ENCODE measurements around the gene CENPK.
A peak's percentile ranks its signal among the peaks of the same experiment; 100 is the strongest.

Gene CENPK

GRCh38 chr5:65481635-65482295, 81.2 kb downstream of the CENPK start, which contains the start of gene ADAMTS6:
ADAMTS6 (minus strand) TSS chr5:65481920; CDS start chr5:65473673, 8,247 bp downstream.
- DNase-seq (ENCODE audit: low spot score in 2 of 2) (peak; percentile 55 to 81), ATAC-seq (peak; percentile 94)
- peak within 1 kb of the TSS; percentile 74 for H3K27ac Mint-ChIP-seq
- no peaks in the 10 kb centered on the region for H3K9me3 Mint-ChIP-seq
- peaks cover 20% of the 10 kb centered on the region for H3K4me1 Mint-ChIP-seq
- H3K4me3 Mint-ChIP-seq: no peak within 1 kb of the TSS
- H3K36me3 Mint-ChIP-seq: peaks cover 6% of the 10 kb centered on the region

- H3K4me1 Mint-ChIP-seq: peaks cover 20% of the 10 kb centered on the region
- no peak for DNase-seq (ENCODE audit: low spot score in 2 of 2)
- H3K36me3 Mint-ChIP-seq: peaks cover 6% of the 10 kb centered on the region
- H3K27ac Mint-ChIP-seq: peak overlapping the region; percentile 74
- no peaks in the 10 kb centered on the region for H3K9me3 Mint-ChIP-seq
- H3K4me3 Mint-ChIP-seq: no peak overlapping the region
- ATAC-seq: peak; percentile 38
Measured at GRCh38 chr5:65481171-65481581, 81.8 kb downstream of the CENPK start.

- DNase-seq (ENCODE audit: low spot score in 2 of 2): no peak
Measured at GRCh38 chr5:65480306-65480865, 82.6 kb downstream of the CENPK start.

GRCh38 chr5:65479527-65479926, 83.4 kb downstream of the CENPK start:
- DNase-seq (ENCODE audit: low spot score in 2 of 2): no peak
- no peak for ATAC-seq
- Mint-ChIP-seq H3K36me3 (peaks cover 6% of the 10 kb centered on the region), H3K4me1 (peaks cover 20% of the 10 kb centered on the region), H3K4me3 (no peak overlapping the region), H3K27ac (no peak overlapping the region), H3K9me3 (no peaks in the 10 kb centered on the region)

More at GRCh38 chr5:65480306-65480865, 82.6 kb downstream of the CENPK start:
- Mint-ChIP-seq H3K36me3 (peaks cover 6% of the 10 kb centered on the region), H3K9me3 (no peaks in the 10 kb centered on the region), H3K4me3 (no peak overlapping the region), H3K27ac (no peak overlapping the region), H3K4me1 (peaks cover 20% of the 10 kb centered on the region)
- ATAC-seq: peak; percentile 43

GRCh38 chr5:65478336-65478735, 84.6 kb downstream of the CENPK start:
- no peak for DNase-seq (ENCODE audit: low spot score in 2 of 2)
- Mint-ChIP-seq H3K27ac (no peak overlapping the region), H3K9me3 (no peaks in the 10 kb centered on the region), H3K36me3 (peaks cover 5% of the 10 kb centered on the region), H3K4me3 (no peak overlapping the region), H3K4me1 (peaks cover 17% of the 10 kb centered on the region)
- no peak for ATAC-seq

GRCh38 chr5:65475895-65476294, 87.1 kb downstream of the CENPK start:
- H3K9me3 Mint-ChIP-seq: no peaks in the 10 kb centered on the region
- DNase-seq (ENCODE audit: low spot score in 2 of 2): no peak
- no peaks in the 10 kb centered on the region for H3K36me3 Mint-ChIP-seq
- H3K27ac Mint-ChIP-seq: no peak overlapping the region
- H3K4me3 Mint-ChIP-seq: no peak overlapping the region
- H3K4me1 Mint-ChIP-seq: no peaks in the 10 kb centered on the region
- ATAC-seq: peak; percentile 42

- Mint-ChIP-seq H3K9me3 (no peaks in the 10 kb centered on the region), H3K36me3 (no peaks in the 10 kb centered on the region), H3K27ac (no peak overlapping the region), H3K4me3 (no peak overlapping the region), H3K4me1 (no peaks in the 10 kb centered on the region)
- ATAC-seq (no peak), DNase-seq (ENCODE audit: low spot score in 2 of 2) (no peak)
Measured at GRCh38 chr5:65475336-65475735, 87.6 kb downstream of the CENPK start.

GRCh38 chr5:65474130-65474711, 88.7 kb downstream of the CENPK start:
- DNase-seq (ENCODE audit: low spot score in 2 of 2): no peak
- H3K9me3 Mint-ChIP-seq: no peaks in the 10 kb centered on the region
- no peak for ATAC-seq
- H3K27ac Mint-ChIP-seq: no peak overlapping the region
- H3K4me3 Mint-ChIP-seq: no peak overlapping the region
- no peaks in the 10 kb centered on the region for H3K36me3 Mint-ChIP-seq
- H3K4me1 Mint-ChIP-seq: no peaks in the 10 kb centered on the region

- H3K36me3 Mint-ChIP-seq: no peaks in the 10 kb centered on the region
- ATAC-seq: no peak
- no peaks in the 10 kb centered on the region for H3K9me3 Mint-ChIP-seq
- no peaks in the 10 kb centered on the region for H3K4me1 Mint-ChIP-seq
- H3K4me3 Mint-ChIP-seq: no peak overlapping the region
- DNase-seq (ENCODE audit: low spot score in 2 of 2): no peak
- H3K27ac Mint-ChIP-seq: no peak overlapping the region
Measured at GRCh38 chr5:65468633-65469032, 94.3 kb downstream of the CENPK start.
